OCI-LY3 (cell line): Measurements from ENCODE around the gene AKIRIN1.

Experiments
- CTCF ChIP-seq: fragments of 200-600, 300-600 bp; sonication (generic); IDR thresholded peaks from 2 replicates; pipeline ENCODE4 v1.5.1; 2014; ENCODE audit warnings: antibody characterized with exemption, low read length, low read depth
- EZH2phosphoT487 ChIP-seq: fragments of 200-600 bp; shearing (Covaris generic); IDR thresholded peaks from 2 replicates; pipeline ENCODE4 v1.6.1; 2018; ENCODE audit warnings: antibody characterized with exemption, mixed run types, low read depth

DNA sequence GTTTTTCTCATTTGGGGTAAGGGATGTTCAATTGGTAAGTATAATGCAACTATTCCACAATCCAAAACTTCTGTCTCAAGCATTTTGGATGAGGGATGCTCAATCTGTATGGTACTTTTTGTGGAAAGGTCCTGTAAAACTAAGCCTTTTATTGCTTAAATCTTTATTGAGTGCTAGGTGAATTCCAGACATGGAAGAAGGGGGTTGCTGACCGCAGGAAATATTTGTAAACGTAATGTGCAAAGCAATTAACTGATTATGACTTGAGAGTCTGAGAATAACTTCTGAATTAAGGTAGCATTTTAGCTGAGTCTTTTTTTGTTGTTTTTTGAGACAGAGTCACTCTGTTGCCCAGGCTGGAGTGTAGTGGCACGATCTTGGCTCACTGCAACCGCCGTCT lies 3.1 kb downstream of the AKIRIN1 start:
- no peak for TF ChIP-seq CTCF
- TF ChIP-seq EZH2phosphoT487: no peak
